AML-193 (cell line): ENCODE data around the gene SARS2.
"Not testable (repeated sequence)": the region's sequence is repeated elsewhere in the genome, so short reads cannot be mapped to it uniquely, and the experiment has no call there.

Experiments
- DNase-seq, 2 experiments: peaks; one replicate each; lab custom pipeline; 2025; lab: John Stamatoyannopoulos, UW

Gene SARS2

DNA sequence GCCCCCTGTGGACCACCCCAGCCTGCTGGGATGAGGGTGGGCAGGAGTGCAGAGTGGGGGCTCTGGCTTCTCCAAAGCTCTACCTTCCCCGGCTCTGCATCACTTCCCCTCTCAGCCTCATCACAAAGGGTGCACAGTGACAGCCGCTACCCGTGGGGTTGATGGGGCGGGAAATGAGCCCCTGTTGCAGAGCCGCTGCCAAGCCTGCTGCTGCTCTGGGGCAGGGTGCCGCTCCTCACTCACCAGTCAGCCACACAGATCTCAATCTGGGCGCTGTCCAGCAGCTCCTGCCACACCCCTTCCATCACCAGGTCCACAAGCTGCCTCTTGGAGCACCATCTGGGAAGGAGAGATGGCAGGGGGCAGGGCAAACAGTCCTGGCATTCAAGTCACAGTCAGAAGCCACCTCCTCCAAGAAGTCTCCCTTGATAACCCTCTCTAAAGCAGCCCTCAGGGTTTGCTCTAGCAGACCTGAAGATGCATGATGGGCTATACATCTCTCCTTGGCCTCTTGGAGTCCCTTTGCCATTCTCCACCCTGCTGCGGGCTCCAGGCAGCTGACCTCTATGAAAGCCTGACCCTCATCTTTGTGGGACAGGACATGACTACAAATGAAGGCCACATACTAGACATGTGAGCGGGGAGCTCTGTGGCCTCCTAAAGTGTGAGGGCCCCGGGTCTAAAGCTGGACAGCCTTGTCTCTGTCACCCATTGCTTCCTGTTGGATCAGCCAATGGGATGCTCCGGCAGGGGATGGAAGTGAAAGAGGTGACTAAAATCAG is 15.9 kb upstream of the SARS2 start:
- DNase-seq = no peak

DNA sequence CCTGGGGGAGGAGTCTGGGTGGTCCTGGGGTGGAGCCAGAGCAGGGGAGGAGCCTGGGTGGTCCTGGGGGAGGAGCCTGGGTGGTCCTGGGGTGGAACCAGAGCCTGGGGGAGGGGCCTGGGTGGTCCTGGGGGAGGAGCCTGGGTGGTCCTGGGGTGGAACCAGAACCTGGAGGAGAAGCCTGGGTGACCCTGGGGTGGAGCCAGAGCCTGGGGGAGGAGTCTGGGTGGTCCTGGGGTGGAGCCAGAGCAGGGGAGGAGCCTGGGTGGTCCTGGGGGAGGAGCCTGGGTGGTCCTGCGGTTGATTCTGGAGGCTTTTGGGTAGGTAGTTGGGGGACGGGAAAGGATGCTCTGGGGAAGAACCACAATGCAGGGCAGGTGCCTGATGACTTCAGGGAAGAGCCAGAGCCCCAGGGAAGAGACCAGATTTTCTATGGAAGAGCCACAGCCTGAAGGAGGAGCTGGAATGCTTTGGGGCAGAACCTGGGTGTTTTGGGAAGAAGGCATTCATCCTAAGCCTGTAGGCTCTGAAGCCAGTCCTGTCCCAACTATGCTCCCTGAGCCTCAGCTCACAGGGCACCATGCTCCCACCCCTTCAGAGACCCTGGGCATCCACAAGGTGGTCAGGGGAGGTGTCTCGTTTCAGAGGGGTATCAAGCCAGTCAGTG is 15.1 kb upstream of the SARS2 start:
- no peak for DNase-seq

DNA sequence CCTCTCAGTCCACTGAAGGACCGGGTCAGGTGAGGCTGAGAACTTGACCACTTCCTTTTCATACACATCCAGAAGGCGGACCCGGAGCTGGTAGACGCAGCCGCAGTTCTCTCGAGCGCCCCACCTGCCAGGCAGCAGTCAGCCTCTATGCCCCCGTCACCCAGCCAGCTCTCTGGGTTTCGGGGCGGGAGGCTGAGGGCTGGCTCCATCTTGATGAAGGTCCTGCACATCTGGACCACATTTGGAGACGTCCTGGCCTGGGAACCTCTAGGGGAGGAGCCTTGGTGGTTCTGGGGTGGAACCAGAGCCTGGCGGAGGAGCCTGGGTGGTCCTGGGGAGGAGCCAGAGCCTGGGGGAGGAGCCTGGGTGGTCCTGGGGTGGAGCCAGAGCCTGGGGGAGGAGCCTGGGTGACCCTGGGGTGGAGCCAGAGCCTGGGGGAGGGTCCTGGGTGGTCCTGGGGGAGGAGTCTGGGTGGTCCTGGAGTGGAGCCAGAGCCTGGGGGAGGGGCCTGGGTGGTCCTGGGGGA is 14.5 kb upstream of the SARS2 start:
- no peak for DNase-seq

DNA sequence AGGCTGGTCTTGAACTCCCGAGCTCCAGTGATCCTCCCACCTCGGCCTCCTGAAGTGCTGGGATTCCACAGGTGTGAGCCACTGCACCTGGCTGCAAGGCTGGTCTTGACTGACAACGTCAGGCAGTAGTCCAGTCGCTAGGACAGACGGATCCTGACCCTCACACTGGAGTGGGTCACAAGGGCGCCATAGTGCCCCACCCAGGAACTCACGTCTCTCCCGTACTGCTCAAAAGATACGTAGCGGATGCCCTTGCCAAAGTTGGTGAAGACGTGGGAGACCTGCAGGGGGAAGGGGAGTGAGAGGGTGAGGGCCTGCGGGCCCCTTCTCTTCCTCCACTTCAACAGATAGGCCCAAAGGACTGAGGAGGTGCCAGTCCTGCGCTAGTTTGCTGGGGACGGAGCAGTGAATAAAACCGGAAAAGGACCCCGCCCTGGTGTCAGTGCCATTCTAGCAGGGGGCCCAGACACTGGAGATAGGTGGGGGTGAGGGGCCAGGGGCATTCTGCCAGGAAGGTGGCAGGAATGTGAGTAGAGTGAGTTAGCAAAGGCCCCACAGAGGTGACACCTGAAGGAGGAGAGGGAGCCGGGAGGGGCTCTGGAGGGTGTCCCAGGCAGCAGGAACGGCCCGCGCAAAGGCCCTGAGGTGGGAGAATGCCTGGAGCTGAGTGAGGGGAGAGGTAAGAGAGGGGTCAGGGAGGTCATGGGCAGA is 12.1 kb upstream of the SARS2 start:
- no peak for DNase-seq

DNA sequence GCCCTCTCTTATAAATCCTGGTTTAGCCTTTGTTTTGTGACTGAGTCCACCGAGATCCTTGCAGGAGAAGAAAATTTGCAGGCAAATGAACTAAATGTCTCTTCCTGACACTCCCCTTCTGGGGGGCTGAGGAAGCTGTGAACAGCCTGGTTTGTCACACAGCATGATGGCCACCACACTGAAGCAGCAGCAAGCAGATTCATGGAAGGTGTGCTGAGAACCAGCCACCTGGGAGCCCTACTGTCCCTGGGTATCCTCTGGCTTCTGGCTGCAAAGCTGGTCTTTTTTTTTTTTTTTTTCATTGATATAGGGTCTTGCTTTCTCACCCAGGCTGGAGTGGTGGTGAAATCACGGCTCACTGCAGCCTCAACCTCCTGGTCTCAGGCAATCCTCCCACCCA is 11.4 kb upstream of the SARS2 start:
- DNase-seq = no peak

DNA sequence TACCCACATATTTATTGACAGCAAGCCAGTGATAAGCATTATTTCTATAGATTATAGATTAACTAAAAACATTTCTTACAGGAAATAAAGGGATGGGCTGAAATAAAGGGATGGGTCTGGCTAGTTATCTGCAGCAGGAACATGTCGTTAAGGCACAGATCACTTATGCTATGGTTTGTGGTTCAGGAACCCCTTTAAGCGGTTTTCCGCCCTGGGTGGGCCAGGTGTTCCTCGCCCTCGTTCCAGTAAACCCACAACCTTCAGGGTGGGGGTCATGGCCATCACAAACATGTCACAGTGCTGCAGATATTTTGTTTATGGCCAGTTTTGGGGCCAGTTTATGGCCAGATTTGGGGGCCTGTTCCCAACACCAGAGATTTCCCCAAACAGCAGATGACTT is 10.9 kb upstream of the SARS2 start:
- DNase-seq = not testable (repeated sequence)

DNA sequence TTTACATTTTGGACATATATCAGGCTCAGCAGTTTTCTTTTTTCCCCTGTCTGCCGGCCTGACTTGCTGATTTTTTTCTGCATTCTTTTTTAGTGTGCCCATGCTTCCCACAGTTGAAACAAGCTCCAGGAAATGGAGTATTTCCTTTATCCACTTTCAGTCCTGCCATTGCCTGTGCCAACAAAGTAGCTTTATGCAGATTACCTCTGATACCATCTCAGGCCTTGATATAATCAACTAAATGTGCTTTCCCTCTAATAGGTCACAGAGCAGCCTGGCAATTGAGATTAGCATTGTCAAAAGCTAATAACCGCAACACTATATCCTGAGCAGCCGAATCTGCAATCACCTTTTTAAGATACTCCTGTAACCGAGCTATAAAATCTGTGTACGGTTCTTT is 9.4 kb upstream of the SARS2 start:
- no peak for DNase-seq

DNA sequence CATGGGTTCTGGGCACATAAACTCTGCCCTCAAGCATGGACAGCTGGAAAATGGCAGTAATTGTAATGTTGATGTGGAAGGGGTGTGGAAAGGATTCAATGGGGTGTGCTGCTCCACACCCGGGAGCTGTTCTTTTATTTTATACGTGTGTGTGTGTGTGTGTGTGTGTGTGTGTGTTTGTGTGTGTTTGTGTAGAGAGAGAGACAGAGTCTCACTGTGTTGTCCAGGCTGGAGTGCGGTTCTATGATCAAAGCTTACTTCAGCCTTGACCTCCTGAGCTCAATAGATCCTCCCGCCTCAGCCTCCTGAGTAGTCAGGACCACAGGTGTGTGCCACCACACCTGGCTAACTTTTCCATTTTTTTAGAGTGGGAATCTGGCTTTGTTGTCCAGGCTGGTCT is 3.0 kb upstream of the SARS2 start:
- DNase-seq = no peak

DNA sequence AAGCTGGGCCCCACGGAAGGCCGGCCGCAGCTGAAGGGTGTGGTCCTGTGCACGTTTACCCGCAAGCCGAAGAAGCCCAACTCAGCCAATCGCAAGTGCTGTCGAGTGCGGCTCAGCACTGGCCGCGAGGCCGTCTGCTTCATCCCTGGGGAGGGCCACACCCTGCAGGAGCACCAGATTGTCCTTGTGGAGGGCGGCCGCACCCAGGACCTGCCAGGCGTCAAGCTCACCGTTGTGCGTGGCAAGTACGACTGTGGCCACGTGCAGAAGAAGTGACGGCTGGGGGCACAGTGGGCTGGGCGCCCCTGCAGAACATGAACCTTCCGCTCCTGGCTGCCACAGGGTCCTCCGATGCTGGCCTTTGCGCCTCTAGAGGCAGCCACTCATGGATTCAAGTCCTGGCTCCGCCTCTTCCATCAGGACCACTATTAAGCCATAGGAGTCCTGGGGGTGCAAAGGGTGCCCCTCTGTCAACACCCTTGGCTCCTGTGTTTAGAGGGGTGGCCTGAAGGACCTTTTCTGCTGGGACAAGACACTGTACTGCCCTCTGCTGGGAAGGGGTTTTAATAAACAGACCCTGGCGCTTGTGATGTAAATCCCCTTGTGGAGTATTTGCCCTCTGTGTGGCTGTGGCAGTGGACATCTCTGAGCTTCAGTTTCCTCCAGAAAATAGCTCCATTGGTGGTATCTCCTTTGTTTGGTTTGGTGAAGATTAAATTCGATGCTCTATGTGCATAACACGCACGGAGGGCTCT is 2.0 kb upstream of the SARS2 start:
- peak; percentile 32 to 65 for DNase-seq

DNA sequence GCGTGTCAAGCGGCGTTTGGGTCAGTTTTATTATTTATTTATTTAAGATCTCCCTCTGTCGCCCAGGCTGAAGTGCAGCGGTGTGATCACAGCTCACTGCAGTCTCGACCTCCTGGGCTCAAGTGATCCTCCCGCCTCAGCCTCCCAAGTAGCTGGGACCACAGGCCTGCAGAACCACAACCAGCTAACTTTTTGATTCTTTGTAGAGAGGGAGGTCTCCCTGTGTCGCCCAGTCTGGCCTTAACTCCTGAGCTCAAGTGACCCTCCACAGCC is 894 bp upstream of the SARS2 start:
- no peak for DNase-seq

DNA sequence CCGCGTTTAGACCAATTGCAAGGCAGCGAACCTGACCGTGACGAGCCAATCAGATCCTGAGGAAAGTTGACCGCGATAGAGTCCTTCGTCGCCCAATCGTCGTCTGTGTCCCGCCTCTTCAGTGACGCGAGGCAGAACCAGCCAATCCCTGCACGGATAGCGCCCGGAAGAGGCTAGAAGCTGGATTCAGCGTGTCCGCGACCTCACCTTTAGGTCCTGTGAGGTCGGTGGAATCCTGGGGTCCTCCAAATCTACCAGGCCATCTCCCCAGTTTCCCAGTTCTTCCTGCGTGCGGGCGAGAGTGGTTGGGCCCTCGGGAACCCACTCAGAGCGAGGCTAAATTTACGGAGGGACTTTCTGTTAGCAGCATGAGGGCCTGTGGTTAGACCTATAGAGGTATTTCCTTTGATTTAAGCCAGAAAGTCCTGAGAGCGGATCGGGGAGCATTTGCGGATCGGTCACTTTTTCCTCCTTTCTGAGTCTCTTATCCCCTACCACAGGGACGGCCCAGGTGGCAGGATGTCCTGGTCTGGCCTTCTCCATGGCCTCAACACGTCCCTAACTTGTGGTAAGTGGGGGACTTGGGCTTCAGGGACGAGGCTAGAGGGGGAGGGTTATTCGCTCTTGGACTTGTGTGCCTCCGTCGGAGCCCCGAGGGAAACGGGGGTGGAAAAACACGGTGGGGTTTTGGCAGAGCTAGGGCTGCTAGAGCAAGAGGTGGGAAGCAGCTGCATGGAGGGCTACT is 385 bp upstream of the SARS2 start, which contains the start of gene MRPS12:
MRPS12 (plus strand) TSS at position 169 of the 745 bp plus-strand sequence; CDS start at position 520, 351 bp downstream.
- DNase-seq = peak; percentile 97 to 98

DNA sequence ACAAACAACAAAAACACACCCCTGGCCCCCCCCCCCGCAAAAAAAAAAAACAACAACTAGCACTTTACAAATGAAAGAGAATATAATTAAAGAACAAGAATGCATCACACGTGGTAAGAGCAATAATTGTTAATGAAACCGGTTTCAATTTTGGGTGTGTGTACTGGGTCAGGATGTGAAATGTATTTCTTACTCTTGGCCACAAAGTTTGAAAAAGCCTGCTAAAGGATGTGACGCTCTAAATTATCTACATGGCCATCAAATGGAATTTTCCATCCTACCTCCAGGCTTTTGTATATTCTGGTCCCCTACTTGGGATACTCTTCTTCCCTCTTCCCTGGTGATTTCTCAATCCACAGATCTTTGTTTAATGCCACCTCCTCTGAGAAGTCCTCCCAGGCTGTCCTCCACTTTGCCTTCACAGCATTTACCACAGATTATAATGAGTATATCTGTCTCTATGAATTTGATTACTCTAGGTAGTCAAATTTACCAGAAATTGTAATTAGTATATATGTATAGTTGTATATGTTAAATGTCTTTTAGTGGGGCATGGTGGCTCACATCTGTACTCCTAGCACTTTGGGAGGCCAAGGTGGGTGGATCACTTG is 2.1 kb downstream of the SARS2 start:
- DNase-seq = no peak

DNA sequence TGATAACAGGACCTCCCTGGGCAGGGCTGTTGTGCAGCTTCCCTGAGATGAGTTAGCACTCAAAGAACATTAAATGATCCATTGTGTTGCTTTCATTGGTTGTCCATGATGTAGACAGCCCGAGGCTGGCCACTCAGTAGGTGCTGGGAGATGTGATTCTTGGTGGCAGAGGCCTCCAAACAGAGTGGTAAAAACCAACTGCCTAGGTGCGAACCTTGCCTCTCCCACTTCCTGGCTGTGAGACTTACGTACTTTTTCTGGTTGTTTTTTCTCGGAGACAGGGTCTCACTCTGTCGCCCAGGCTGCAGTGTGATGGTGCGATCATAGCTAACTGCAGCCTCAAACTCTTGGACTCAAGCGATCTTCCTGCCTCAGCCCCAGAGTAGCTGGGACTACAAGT is 6.2 kb downstream of the SARS2 start:
- no peak for DNase-seq

DNA sequence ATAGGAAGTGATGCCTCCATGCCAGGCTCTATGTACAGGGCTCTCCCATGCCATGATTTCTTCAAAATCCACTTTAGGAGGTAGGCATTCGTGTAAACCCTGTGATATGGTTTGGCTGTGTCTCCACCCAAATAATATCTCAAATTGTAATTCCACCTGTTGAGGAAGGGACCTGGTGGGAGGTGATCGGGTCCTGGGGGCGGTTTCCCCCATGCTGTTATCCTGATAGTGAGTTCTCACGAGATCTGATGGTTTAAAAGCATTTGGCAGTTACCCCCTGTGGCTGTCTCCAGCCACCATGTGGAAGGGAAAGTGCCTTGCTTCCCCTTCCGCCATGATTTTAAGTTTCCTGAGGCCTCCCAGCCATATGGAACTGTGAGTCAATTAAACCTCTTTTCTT is 8.1 kb downstream of the SARS2 start:
- DNase-seq = no peak

DNA sequence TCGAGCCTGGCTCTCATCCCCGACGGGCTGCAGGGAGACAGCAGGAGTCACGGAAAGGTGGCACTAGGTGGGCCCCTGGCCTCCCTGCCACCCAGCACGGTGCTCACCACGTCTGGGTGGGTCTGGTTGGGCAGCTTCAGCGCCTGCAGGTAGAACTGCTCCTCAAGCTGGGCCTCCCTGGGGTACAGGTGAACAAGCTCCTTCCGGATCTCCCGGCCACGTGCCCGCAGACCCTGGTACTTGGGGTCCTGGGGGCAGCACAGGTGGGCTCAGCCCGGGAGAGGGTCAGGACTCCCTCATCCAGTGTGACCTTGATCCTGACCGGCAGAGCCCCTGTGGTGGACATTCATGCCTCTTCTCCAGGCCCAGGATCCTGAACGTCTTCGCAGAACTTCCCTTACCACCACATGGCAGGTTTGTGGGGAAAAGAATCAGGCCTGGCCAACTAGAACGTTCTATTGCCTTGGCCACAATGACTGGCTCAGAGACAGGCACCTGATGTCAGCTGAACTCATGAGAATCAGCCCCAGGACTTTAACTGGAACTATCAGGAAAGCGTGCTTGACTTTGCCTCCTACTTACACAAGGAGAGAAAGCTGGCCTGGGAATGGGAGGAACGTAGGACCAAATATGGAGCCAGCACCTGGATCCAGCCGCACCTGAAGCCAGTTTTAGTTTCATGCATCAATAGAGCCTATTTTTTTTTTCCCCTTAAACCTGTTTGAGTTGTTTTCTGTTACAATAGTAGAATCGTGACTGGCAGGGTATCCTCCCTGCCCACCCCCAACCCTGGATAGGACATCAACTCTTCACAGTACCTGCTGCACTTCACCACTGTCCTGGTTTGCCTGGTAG is 8.9 kb downstream of the SARS2 start:
- no peak for DNase-seq

DNA sequence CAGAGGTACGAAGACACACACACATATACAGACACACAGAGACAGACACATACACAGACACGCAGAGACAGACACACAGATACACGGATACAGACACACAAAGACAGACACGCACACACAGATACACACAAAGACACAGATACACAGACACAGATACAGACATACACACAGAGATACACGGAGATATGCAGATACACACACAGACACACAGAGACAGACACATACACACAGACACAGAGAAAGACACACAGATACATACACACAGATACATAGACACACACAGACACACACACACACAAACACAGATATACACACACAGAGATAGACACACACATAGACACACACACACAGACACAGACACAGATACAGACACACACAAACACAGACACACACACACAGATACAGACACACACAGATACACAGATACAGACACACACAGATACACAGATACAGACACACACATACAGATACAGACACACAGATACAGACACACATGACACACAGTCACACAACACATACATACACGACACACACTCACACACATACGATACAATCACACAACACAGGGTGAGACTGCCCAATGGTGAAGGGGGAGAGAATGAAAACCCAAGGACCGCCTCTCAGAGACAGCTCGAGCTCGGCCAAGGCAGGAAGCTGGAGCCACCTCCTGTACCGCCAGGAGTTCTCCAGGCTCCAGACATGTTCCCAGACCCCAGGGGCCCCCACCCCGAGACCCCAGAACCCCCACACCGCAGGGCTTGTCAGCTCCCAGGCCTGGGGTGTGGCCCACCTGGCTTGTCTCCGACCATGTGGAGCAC is 9.8 kb downstream of the SARS2 start:
- no peak for DNase-seq

DNA sequence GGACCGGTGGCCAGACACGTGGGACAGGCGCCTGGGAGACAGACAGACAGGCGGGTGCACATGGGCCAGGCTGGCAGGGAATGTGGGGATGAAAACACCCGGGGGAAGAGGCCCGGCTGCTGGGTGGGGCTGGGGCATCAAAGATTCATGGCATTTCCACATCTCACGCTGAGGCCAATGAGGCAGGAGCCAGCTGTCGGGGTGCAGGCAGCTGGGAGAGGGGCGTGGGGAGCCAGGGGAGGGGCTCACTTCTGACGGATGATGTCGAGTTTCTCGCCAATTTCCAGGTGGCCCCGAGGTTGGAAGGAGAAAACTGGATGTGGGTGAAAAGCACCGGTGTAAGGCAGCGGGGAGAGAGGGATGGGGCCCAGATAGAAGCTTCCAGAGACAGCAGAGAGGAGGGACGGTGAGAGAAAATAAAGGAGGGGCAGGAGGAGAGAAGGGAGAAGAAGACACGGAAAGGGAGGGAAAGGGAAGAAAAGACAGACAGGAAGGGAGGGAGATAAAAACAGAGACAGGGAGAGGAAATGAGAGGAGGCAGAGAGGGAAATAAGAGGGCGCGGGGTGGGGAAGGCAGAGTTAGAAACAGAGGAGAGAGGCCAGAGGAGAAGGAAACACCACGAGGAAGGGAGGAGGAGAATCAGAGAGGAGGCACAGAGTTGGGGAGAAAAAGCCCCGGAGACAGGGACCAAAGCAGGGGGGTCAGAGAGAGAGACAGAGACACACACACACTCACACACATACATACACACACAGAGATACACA is 10.5 kb downstream of the SARS2 start:
- no peak for DNase-seq

DNA sequence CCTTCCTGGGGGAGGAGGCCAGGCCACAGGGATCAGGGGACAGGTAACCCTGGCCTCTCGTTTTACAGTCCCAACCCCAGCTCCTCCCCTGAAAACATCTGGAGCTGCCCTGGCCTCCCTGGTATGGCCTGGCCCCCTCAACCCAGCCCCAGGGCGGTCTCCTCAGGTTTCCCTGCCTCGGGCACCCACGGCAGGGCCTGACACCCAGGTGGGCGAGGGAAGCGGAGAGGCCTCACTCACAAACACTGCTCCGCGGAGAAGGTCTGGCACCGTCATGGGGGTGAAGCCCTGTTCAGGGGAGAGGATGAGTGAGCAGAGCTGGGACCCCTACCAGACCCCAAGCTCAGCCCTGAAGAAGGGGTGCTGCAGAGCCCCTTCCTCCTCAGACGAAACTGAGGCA is 12.0 kb downstream of the SARS2 start:
- DNase-seq = no peak
